ENCODE results near the gene TMEM30B.

The TMEM30B gene

DNA sequence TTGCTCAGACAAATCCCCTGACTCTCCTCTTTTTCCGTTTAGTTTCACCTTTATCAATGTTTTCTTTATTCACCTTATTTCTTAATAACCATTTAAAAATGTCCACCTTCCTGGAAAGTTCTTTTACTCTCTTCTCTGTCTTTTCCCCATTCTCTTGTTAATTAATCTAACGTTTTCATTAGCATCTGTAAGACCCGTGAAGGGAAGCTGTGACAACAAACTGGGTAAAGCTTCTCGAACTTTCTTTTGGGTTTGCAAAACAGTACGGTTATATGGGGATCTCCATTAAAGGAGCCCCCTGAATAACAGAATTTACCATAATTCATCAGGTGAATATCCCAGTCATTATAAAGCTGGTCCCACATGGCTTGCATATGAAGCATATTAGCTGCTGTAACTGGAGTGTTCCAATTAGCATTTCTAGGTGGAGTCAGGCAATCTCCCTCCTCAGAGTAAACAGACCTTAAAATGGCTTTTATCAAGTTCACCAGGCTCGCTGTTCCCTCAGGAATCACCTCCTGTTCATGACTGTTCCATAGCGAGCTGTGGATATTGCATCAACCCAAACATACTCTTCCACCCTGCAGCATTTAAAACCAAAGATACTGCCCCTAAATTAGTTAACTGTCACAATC lies 42.4 kb downstream of the TMEM30B start:
- no peak for DNase-seq (ENCODE audit: low read depth in 3 of 3)

DNA sequence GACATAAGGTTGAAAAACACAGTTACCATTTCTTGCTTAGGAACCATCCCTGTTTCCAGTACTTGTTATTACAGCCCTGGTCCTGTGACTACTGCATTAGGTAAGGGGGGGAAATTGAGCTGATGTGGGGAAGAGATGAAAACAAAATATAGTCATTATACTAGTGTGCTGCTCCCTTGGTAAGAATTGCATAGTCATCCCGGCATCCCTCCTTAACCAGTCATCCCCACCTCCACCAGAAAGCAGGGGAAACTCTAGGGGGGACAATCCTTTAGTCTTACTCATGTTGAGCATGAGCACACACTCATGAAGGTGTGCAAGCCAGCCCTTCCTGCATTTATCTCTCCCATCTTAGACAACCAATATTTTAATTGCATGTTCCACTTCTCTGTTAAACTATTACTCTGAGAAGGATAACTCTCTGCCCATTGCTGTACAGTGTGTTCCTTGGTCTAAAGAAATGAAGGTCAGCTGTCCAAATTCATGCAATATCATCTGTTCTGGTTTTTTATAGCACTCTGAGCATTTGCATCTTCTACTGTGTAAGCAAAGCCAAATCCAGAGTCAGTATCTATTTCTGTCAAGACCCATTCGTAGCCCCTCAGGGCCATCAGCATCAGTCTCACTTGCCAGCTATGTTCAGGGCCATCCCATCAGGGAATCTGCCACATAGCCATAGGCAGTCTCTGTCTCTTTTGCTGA lies 46.8 kb downstream of the TMEM30B start:
- DNase-seq (ENCODE audit: low read depth in 3 of 3): no peak

DNA sequence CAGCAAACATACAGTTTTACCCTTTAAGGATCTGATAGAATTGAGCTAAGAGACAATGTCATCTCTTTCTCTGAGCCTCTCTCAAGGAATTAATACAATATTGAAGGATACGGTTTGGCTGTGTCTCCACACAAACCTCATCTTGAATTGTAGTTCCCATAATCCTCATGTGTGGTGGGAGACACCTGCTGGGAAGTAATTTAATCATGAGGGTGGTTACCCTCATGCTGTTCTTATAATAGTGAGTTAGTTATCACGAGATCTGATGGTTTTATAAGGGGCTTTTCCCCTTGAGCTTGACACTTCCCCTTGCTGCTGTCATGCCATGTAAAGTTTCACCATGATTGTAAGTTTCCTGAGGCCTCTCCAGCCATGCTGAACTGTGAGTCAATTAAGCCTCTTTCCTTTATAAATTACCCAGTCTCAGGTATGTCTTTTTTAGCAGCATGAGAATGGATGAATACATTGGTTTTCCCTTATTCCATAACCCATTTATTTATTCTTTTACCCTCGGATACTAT lies 47.6 kb downstream of the TMEM30B start:
- no peak for DNase-seq (ENCODE audit: low read depth in 3 of 3)

DNA sequence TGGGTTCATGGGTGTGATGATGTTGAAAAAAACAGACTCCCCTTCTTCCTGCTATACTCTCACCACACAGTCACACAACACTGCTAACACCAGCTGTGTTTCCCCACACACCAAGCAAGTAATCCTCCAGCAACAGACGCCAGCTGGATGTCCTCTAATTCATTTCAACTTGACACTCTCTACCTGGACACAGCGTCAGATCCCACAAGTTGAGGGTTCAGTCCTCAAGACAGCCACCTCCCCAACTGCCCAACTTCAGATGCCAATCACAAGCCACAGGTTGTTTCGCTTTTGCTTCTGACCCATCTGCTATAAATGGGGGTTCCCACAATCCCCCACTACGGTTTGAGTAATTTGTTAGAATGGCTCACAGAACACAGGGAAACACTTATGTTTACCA lies 49.3 kb downstream of the TMEM30B start:
- no peak for DNase-seq (ENCODE audit: low read depth in 3 of 3)

DNA sequence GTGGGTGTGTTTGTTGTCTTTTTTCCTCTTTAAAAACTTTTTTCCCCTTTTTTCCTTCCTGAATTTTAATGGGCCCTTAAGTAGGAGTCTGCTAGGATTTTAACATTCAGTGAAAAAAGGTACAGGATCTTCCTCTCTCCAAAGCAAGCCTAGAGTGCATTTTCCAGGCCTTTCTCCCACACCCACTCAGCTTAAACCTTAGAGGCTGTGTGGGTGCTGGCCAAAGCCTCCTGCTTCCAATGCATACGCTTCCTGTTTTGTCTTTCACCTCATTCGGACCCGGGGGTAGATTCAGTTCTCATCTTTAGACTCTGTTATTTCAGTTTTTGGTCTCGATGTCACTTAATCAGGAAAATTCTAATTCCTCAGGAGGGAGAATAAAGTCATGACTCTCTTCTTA lies 51.2 kb downstream of the TMEM30B start:
- no peak for DNase-seq (ENCODE audit: low read depth in 3 of 3)

GRCh38 chr14:61229475-61229888 lies 51.7 kb downstream of the TMEM30B start:
- DNase-seq (ENCODE audit: low read depth in 3 of 3): no peak

GRCh38 chr14:61227884-61228591 lies 53.1 kb downstream of the TMEM30B start:
- DNase-seq (ENCODE audit: low read depth in 3 of 3): no peak

All from stimulated activated CD4-positive, alpha-beta T cell treated with anti-CD3 and anti-CD28 coated beads, TNF-alpha, amount 100 ng/mL, for 48 hours (primary cell).